OCI-LY7 (cell line): ENCODE results near the gene USP22.

Experiments used
- EZH2phosphoT487 ChIP-seq: fragments of 200-600 bp; sonication (generic); IDR thresholded peaks from 2 replicates; pipeline ENCODE4 v1.6.1; 2018; ENCODE audit warnings: low read depth, borderline replicate concordance, mild to moderate bottlenecking, mixed run types, antibody characterized with exemption, low read length, moderate library complexity, mixed read lengths
- TF ChIP-seq, protein P1 (sequence below): fragments of 200-600 bp; sonication (generic); conservative IDR thresholded peaks from 2 replicates; pipeline ENCODE4 v1.5.1; 2014; ENCODE audit warnings: mild to moderate bottlenecking, antibody characterized with exemption, low read length, moderate library complexity, mixed read lengths

DNA sequence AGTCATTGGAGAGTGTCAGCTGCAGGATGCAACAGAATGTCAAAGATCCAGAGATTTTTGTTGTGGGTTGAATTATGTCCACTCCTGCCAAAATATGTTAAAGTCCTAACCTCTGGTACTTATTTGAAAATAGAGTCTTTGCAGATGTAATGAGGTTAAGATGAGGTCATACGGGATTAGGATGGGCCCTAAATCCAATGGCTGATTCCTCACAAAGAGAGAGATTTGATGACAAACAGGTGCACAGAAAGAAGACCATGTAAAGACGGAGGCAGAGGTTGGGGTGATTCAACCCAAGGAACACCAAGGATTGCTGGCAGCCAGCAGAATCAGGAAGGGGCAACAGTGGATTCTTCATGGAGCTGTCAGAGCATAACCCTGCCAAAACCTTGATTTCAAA is 34.5 kb upstream of the USP22 start:
- TF ChIP-seq, protein P1, sequence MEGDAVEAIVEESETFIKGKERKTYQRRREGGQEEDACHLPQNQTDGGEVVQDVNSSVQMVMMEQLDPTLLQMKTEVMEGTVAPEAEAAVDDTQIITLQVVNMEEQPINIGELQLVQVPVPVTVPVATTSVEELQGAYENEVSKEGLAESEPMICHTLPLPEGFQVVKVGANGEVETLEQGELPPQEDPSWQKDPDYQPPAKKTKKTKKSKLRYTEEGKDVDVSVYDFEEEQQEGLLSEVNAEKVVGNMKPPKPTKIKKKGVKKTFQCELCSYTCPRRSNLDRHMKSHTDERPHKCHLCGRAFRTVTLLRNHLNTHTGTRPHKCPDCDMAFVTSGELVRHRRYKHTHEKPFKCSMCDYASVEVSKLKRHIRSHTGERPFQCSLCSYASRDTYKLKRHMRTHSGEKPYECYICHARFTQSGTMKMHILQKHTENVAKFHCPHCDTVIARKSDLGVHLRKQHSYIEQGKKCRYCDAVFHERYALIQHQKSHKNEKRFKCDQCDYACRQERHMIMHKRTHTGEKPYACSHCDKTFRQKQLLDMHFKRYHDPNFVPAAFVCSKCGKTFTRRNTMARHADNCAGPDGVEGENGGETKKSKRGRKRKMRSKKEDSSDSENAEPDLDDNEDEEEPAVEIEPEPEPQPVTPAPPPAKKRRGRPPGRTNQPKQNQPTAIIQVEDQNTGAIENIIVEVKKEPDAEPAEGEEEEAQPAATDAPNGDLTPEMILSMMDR = no peak
- no peak for TF ChIP-seq EZH2phosphoT487
